Breast epithelium (tissue), 4 donors: ENCODE data around the gene SEC14L5. TPM values are rescaled to one million over a fixed set of nuclear protein-coding genes. Genes with fewer than 3 reads are reported as not detected.
"Not testable (repeated sequence)": the region's sequence is repeated elsewhere in the genome, so short reads cannot be mapped to it uniquely, and the experiment has no call there.

Source experiments
- DNase-seq, 2 donors: peaks; one replicate each; pipeline ENCODE4 v3.0.0-alpha.2; 2019; ENCODE audit warnings: low spot score in 2 of 2
- H3K27ac ChIP-seq, 2 donors: fragments of 200-600 bp; sonication (generic) in 1 of 2; one replicate each; pipeline ENCODE4 v1.5.1; 2016 to 2019; ENCODE audit warnings: mild to moderate bottlenecking in 1 of 2
- H3K27me3 ChIP-seq, 2 donors: fragments of 200-600 bp; sonication (generic) in 1 of 2; one replicate each; pipeline versions ENCODE4 v1.5.1 to v1.6.0; 2017 to 2019; ENCODE audit warnings: control low read depth in 1 of 2, mild to moderate bottlenecking in 1 of 2
- H3K36me3 ChIP-seq: fragments of 200-600 bp; one replicate; pipeline ENCODE4 v1.5.1; 2019
- H3K4me1 ChIP-seq, 2 donors: fragments of 200-600 bp; sonication (generic); one replicate each; pipeline ENCODE4 v1.5.1; 2016 to 2019; ENCODE audit warnings: control low read depth in 1 of 2
- H3K4me3 ChIP-seq, 3 donors: fragments of 200-600 bp; sonication (generic); 1 replicate in 2 of 3; 2 replicates in 1 of 3; pipeline ENCODE4 v1.5.1; 2016 to 2019; ENCODE audit warnings: mild to moderate bottlenecking in 3 of 3, moderate library complexity in 2 of 3
- H3K9me3 ChIP-seq, 2 donors: fragments of 200-600 bp; sonication (generic) in 1 of 2; one replicate each; pipeline ENCODE4 v1.5.1; 2016 to 2019; ENCODE audit warnings: control low read depth in 1 of 2
- POLR2A ChIP-seq: fragments of 450-650 bp; IDR thresholded peaks from one replicate; pipeline ENCODE4 v1.6.1; 2016; ENCODE audit warnings: antibody characterized with exemption, mild to moderate bottlenecking, moderate library complexity
- POLR2AphosphoS5 ChIP-seq, 3 donors: sonication (generic); formaldehyde crosslinking; IDR thresholded peaks; one replicate each; pipeline ENCODE4 v1.6.1; 2017; ENCODE audit warnings: antibody characterized with exemption in 3 of 3
- intact Hi-C: fragments of 100-400 bp; cut with DNase I; formaldehyde crosslinking; loops from one replicate; pipeline ENCODE4 v1.15.1; 2023; ENCODE audit warnings: low total_unique reads
- total RNA-seq, 3 donors: library from RNA; depleted of rRNA; stranded (reverse); fragments of >200 nt; gene quantifications; one replicate each; pipeline ENCODE4 v1.1.0, GENCODE V29; 2016
- TF ChIP-seq, protein P1 (sequence below), 3 donors: fragments of 450-650 bp; IDR thresholded peaks; one replicate each; pipeline ENCODE4 v1.5.1; 2016 to 2017; ENCODE audit warnings: antibody characterized with exemption in 3 of 3, mild to moderate bottlenecking in 3 of 3, moderate library complexity in 3 of 3

The SEC14L5 gene
- total RNA-seq, 3 donors from 2014 or later, result 0.33 to 1.3 (median 0.59) TPM

DNA sequence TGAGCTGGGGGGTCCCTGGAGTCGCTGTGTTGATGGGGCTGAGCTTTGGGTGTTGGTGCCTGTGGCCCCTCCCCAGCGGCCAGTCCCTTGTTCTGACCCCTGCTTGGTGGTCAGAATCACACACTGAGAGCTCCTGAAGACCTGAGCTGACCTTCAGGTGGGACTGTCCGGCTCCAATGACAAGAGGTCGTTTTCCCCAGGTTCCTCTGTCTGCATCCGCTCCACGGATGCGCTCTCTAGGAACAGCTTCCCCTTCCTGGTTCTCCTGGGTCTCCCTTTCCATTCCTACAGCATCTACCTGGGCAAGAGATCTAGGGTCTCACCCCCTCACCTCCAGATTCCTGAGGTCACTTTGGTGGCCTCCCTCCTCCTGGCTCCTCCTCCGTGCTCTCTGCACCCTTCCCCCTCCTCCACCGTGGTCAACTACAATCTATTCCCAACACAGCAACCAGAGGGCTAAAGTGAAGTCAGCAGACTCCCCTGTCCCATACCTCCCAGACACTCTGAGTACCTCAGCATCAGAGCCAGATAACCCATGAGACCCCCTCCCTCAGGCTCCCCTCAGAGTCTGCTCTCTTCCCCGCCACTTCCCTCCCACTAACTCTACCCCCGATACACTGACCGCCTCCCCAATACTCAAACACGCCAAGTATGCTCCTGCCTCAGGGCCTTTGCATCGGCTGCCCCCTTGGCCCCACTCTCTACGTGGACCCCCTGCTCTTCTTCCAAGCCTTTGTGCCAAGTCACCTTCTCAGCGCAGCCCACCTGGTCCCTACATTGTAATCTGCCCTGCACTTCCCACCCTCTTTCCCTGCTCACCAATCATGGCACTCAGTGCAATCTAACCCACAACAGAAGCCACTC is 9.0 kb upstream of the SEC14L5 start:
- H3K27me3 ChIP-seq, result no peaks in the 10 kb centered on the region
- H3K36me3 ChIP-seq, result no peaks in the 10 kb centered on the region
- H3K4me1 ChIP-seq, result peaks cover 9 to 19% of the 10 kb centered on the region in 2 donors
- DNase-seq, result no peak
- H3K9me3 ChIP-seq, result no peaks in the 10 kb centered on the region
- TF ChIP-seq, protein P1, sequence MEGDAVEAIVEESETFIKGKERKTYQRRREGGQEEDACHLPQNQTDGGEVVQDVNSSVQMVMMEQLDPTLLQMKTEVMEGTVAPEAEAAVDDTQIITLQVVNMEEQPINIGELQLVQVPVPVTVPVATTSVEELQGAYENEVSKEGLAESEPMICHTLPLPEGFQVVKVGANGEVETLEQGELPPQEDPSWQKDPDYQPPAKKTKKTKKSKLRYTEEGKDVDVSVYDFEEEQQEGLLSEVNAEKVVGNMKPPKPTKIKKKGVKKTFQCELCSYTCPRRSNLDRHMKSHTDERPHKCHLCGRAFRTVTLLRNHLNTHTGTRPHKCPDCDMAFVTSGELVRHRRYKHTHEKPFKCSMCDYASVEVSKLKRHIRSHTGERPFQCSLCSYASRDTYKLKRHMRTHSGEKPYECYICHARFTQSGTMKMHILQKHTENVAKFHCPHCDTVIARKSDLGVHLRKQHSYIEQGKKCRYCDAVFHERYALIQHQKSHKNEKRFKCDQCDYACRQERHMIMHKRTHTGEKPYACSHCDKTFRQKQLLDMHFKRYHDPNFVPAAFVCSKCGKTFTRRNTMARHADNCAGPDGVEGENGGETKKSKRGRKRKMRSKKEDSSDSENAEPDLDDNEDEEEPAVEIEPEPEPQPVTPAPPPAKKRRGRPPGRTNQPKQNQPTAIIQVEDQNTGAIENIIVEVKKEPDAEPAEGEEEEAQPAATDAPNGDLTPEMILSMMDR (IDR thresholded peaks at IDR 0.05), result no peak
- no peak for TF ChIP-seq POLR2A
- no peak for TF ChIP-seq POLR2AphosphoS5 (IDR thresholded peaks at IDR 0.05)
- no peak overlapping the region for H3K27ac ChIP-seq
- intact Hi-C loops, result no loop called here
- no peak overlapping the region for H3K4me3 ChIP-seq

DNA sequence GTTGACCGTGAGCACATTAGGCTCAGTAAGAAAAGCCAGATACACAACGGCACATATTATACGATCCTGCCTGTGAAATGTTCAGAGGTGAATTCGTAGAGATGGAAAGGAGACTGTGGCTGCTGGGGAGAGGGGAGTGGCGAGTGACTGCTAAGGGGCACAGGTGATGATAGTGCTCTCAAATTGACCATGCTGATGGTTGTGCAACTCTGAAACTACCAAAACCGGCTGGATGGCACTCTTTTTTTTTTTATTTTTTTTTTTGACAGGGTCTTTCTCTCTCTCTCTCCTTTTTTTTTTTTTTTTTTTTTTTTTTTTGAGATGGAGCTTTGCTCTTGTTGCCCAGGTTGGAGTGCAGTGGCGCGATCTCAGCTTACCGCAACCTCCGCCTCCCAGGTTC is 8.1 kb upstream of the SEC14L5 start:
- no peak overlapping the region for H3K4me3 ChIP-seq
- H3K27me3 ChIP-seq, result no peaks in the 10 kb centered on the region
- TF ChIP-seq POLR2AphosphoS5 (IDR thresholded peaks at IDR 0.05) (no peak), POLR2A (no peak)
- TF ChIP-seq, protein P1 (IDR thresholded peaks at IDR 0.05), result no peak
- peaks cover 5 to 11% of the 10 kb centered on the region in 2 donors for H3K4me1 ChIP-seq
- intact Hi-C loops, result no loop called here
- H3K27ac ChIP-seq, result no peak overlapping the region
- no peak for DNase-seq
- no peaks in the 10 kb centered on the region for H3K36me3 ChIP-seq
- no peaks in the 10 kb centered on the region for H3K9me3 ChIP-seq

DNA sequence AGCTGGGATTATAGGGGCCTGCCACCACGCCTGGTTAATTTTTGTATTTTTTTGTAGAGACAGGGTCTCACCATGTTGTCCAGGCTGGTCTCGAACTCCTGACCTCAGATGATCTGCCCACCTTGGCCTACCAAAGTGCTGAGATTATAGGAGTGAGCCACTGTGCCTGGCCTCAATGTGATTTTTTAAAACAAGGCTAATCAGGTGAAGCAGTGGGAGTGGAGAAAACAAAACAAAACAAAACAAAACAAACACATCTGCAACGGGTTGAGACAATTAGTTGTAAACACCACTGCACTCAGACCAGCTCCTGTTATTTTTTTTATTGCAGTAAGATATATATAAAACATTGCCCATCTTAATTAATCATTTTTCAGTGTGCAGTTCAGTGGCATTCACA is 6.5 kb upstream of the SEC14L5 start:
- H3K27me3 ChIP-seq, H3K27ac ChIP-seq, H3K36me3 ChIP-seq, H3K4me1 ChIP-seq, H3K9me3 ChIP-seq, H3K4me3 ChIP-seq, DNase-seq, intact Hi-C loops: not testable (repeated sequence)

DNA sequence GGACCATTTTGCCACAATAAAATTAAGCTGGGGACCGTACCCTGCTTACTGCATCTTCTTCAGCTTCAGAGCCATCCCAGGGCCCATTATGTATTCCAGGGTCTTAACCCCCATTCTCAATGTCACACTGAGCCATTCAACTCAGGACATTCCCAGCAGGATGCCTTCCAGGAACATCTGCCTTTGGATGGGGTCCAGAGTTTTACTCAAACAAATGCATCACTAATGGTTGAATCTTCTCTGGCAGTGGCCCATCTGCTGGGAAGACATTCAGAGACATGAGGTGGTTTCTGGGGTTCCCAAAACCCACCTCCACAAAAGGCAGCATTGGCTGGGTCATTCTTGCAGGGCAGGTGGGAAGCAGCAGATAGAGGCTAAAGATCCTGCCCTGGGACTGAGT is 3.4 kb upstream of the SEC14L5 start:
- H3K9me3 ChIP-seq, result no peaks in the 10 kb centered on the region
- H3K27ac ChIP-seq, result no peak overlapping the region
- H3K27me3 ChIP-seq, result no peaks in the 10 kb centered on the region
- no peaks in the 10 kb centered on the region for H3K4me1 ChIP-seq
- TF ChIP-seq POLR2A (no peak), POLR2AphosphoS5 (IDR thresholded peaks at IDR 0.05) (no peak)
- TF ChIP-seq, protein P1 (IDR thresholded peaks at IDR 0.05), result no peak
- intact Hi-C loops, result no loop called here
- no peak for DNase-seq
- H3K4me3 ChIP-seq, result no peak overlapping the region
- no peaks in the 10 kb centered on the region for H3K36me3 ChIP-seq

DNA sequence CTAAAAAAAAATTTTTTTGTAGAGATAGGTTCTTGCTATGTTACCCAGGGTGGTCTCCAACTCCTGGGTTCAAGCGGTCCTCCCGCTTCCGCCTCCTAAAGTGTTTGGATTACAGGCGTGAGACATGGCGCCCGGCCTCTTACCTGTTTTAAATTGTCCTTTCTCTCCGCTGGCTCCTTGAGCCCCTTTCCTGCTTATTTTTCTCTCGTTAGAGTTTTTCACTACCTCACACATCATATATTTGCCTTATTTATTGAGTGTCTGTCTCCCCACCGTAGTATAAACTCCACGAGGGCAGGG is 760 bp upstream of the SEC14L5 start:
- H3K9me3 ChIP-seq, result no peaks in the 10 kb centered on the region
- H3K27ac ChIP-seq, result peak overlapping the region; percentile 40 to 67
- no peaks in the 10 kb centered on the region for H3K27me3 ChIP-seq
- TF ChIP-seq POLR2A (no peak), POLR2AphosphoS5 (IDR thresholded peaks at IDR 0.05) (no peak)
- TF ChIP-seq, protein P1 (IDR thresholded peaks at IDR 0.05), result no peak
- H3K4me3 ChIP-seq, result peak overlapping the region; percentile 42 to 74 (median 63)
- no peaks in the 10 kb centered on the region for H3K4me1 ChIP-seq
- intact Hi-C loops, result no loop called here
- no peaks in the 10 kb centered on the region for H3K36me3 ChIP-seq
- DNase-seq, result no peak
